LNCAP (cell line): ENCODE results near the gene FMOD.

Experiments used
- CTCF ChIP-seq: fragments of 450-650 bp; IDR thresholded peaks from 2 replicates; pipeline ENCODE4 v1.5.1; 2017; ENCODE audit warnings: mild to moderate bottlenecking

The FMOD gene

GRCh38 chr1:203300441-203301330 lies 50.2 kb downstream of the FMOD start:
- TF ChIP-seq CTCF, result no peak

GRCh38 chr1:203299169-203299568 lies 51.8 kb downstream of the FMOD start:
- TF ChIP-seq CTCF, result no peak

GRCh38 chr1:203296460-203297073 lies 54.4 kb downstream of the FMOD start:
- TF ChIP-seq CTCF, result no peak

DNA sequence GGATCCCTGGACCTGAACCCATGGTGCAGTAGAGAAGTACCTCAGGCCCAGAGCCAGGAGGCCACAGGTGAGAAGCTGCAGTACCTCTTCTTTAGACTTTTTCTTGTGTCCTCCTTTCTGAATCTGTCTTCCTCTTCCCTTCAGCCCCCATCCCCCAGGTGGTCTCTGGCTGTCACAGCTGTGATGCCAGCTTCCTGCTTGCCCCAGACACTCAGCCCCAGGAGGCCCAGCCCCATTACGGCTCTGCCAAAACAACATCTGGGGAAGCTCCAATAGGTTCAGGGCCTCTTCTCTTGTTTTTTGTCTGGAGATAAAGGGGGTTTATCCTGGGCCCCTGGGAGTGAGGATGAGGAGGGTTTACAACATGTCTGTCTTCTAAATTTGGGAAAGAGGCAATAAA lies 55.1 kb downstream of the FMOD start:
- no peak for TF ChIP-seq CTCF

DNA sequence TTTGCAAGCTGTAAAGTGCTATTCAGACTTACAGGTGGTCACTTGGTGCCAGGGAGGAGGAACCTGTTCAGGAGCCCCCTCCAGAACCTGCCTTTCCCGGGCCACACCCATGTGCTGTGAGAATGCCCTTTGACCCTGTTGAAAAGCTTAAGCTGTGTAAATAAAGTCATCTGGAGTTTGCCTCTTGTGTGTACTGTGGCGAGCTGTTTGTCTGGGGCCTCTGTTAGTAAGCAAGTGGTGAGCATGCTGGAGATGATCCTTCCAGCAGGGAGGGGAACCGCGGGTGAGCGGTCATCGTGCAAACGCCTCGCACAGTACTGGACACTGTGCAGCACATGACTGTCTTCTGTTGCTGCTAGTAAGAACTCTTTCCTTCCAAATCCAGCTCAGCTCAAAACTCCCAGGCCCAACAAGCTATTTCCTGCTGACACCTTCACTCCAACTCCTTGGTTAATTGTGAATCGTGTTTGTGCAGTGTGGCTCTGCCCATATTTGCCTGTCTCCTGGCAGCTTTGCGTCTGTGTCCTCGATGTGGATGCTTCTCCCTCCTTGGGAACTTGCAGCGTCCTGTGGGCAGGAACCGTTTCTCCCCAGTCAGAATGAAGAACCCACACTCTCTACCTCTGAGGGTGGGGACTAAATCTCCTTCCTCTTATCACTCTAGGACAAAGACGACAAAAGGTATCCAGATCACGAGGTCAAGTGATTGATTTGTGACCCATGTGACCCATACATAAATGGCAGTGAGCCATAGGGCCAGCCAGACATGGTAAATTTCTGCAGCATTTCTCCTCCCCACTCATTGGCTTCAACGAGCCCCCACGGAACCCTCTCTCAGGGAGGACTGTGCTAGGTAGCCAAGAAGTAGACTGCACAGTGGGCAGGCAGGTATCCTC lies 59.5 kb downstream of the FMOD start:
- no peak for TF ChIP-seq CTCF
